Stimulated activated naive CD8-positive, alpha-beta T cell treated with anti-CD3 and anti-CD28 coated beads, Interleukin-15, Interleukin-2, amounts not matched to agents 100 ng/mL and 50 ng/mL, for 24 hours (primary cell): ENCODE data around the gene GPBP1L1.
"Not testable (repeated sequence)": the region's sequence is repeated elsewhere in the genome, so short reads cannot be mapped to it uniquely, and the experiment has no call there.

Experiments
- H3K27ac Mint-ChIP-seq: one replicate; pipeline ENCODE4 v1.8.0; 2021; ENCODE audit warnings: mild to moderate bottlenecking, mixed read lengths
- H3K27me3 Mint-ChIP-seq: one replicate; pipeline ENCODE4 v1.8.0; 2021; ENCODE audit warnings: mixed read lengths
- H3K36me3 Mint-ChIP-seq: one replicate; pipeline ENCODE4 v1.8.0; 2021; ENCODE audit warnings: low read depth, mixed read lengths
- H3K4me1 Mint-ChIP-seq: one replicate; pipeline ENCODE4 v1.8.0; 2021; ENCODE audit warnings: low read depth, mixed read lengths
- H3K4me3 Mint-ChIP-seq: one replicate; pipeline ENCODE4 v1.8.0; 2021; ENCODE audit warnings: mild to moderate bottlenecking, mixed read lengths
- H3K9me3 Mint-ChIP-seq: one replicate; pipeline ENCODE4 v1.8.0; 2021; ENCODE audit warnings: mixed read lengths

GPBP1L1 gene

DNA sequence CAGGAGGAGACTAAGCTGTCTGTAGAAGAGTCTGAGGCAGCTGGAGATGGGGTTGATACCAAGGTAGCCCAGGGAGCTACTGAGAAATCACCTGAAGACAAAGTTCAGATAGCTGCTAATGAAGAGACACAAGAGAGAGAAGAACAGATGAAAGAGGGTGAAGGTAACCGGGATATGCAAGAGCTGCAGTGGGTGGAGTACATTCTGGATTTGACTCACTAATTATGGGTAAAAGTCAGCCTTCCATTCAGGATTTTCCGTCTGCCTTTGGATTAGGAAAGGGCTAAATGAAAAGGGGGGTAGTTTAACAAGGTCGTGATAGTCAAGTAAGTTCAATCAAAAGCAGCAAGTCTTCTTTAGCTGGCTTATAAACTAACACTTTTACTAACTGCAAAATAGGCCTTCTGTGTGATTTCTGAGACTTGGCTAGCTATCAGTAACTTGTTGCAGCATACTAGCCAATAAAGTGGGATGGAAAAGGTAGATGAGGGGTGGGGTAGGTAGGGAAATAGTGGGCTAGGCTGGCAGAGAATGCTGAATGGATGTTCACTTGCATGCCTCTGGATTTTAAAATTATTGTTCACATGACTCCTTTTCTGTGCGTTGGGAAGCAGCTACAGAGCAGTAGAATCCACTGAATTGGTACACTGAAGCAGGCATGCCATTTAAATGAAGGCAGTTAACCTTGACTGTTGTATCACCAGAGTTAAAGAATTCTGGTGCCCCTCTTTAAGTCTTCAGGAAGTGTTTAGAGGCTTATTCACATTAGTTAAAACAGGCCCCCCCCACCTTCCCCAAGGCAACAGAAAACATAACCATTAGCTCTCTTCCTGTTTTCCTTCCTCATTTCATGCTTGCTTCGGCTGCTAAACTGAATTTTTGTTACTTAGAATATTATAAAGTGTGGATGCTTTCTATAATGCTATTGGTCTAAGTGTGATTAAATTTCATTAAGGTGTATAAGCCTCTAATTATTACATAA, 77.9 kb downstream of the GPBP1L1 start:
- Mint-ChIP-seq H3K9me3 (no peaks in the 10 kb centered on the region), H3K27ac (peak overlapping the region; percentile 57), H3K4me3 (no peak overlapping the region), H3K4me1 (peaks cover 18% of the 10 kb centered on the region), H3K36me3 (peaks cover 76% of the 10 kb centered on the region), H3K27me3 (no peaks in the 10 kb centered on the region)

DNA sequence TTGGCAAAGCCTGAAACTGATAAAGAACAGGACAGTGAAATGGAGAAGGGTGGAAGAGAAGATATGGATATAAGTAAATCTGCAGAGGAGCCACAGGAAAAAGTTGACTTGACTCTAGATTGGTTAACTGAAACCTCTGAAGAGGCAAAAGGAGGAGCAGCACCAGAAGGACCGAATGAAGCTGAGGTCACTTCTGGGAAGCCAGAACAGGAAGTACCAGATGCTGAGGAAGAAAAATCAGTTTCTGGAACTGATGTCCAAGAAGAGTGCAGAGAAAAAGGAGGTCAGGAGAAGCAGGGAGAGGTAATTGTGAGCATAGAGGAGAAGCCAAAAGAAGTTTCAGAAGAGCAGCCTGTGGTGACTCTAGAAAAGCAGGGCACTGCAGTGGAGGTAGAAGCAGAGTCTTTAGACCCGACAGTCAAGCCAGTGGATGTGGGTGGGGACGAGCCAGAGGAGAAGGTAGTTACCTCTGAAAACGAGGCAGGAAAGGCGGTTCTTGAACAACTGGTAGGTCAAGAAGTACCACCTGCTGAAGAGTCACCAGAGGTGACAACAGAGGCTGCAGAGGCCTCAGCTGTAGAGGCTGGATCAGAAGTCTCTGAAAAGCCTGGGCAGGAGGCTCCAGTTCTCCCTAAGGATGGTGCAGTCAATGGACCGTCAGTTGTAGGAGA, 78.8 kb downstream of the GPBP1L1 start:
- Mint-ChIP-seq H3K4me3 (no peak overlapping the region), H3K27ac (peak overlapping the region; percentile 59), H3K36me3 (peaks cover 72% of the 10 kb centered on the region), H3K4me1 (peaks cover 18% of the 10 kb centered on the region), H3K9me3 (no peaks in the 10 kb centered on the region), H3K27me3 (no peaks in the 10 kb centered on the region)

DNA sequence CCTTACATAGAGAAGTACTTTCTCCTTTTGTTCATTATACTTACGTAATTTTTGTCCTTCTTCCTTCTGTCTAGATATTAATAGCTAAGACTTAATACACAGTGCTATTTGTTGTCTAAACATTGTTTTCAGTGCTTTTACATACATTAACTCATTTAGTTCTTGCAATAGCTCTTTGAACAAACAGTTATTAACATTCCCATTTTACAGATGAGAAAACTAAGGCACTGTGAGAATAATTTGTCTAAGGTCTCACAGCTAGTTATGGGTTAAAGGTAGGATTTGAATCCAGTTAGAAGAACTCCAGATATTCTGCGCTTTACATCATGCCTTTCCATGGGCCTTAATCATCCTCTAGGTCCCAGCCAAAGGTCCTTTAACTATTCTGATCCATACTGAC, 82.1 kb downstream of the GPBP1L1 start:
- Mint-ChIP-seq H3K27ac (no peak overlapping the region), H3K36me3 (peaks cover 76% of the 10 kb centered on the region), H3K4me3 (no peak overlapping the region), H3K27me3 (no peaks in the 10 kb centered on the region), H3K9me3 (no peaks in the 10 kb centered on the region), H3K4me1 (peaks cover 26% of the 10 kb centered on the region)

DNA sequence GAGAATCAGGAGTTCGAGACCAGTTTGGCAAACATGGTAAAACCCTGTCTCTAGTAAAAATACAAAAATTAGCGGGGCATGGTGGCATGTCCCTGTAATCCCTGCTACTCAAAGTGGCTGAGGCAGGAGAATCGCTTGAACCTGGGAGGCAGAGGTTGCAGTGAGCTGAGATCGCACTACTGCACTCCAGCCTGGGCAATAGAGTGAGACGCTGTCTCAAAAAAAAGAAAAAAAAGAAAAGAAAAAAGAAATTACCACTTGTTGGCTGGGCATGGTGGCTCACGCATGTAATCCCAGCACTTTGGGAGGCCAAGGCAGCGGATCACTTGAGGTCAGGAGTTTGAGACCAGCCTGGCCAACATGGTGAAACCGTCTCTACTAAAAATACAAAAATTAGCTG, 89.6 kb downstream of the GPBP1L1 start:
- not testable (repeated sequence) for H3K9me3 Mint-ChIP-seq, H3K27me3 Mint-ChIP-seq, H3K27ac Mint-ChIP-seq, H3K4me3 Mint-ChIP-seq
- H3K4me1 Mint-ChIP-seq, result peaks cover 18% of the 10 kb centered on the region
- peaks cover 69% of the 10 kb centered on the region for H3K36me3 Mint-ChIP-seq

DNA sequence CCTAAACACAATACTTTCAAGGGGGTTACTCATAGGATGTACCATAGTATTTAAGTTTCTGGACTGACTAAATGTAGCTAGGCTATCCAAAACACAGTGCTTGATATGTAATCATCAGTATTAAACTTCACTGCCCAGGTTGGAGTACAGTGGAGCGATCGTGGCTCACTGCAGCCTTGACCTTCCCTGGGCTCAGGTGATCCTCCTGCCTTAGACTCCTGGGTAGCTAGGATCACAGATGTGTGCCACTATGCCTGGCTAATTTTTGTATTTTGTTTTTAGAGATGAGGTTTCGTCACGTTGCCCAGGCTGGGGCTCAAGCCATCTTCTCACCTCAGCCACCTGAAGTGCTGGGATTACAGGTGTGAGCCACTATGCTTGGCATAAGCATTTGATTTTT, 91.9 kb downstream of the GPBP1L1 start:
- H3K9me3 Mint-ChIP-seq, result no peaks in the 10 kb centered on the region
- H3K4me1 Mint-ChIP-seq, result peaks cover 20% of the 10 kb centered on the region
- no peaks in the 10 kb centered on the region for H3K27me3 Mint-ChIP-seq
- H3K4me3 Mint-ChIP-seq, result no peak overlapping the region
- H3K27ac Mint-ChIP-seq, result no peak overlapping the region
- peaks cover 62% of the 10 kb centered on the region for H3K36me3 Mint-ChIP-seq

DNA sequence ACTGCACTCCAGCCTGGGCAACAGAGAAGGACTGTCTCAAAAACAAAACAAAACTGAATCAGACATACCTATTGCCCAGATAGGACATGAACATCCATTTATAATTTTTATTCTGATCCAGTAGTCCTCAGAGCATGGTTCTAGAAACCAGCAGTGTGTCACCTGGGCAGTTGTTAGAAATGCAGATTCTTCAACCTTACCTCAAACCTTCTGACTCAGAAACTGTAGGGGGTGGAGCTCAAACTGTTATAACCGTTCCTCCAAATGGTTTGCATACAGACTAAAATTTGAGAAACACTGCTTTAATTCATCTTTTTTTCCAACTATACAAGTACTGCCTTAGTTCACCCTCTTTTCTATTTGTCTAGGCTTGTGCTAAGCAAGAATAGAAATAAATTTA, 96.5 kb downstream of the GPBP1L1 start:
- H3K9me3 Mint-ChIP-seq, result no peaks in the 10 kb centered on the region
- H3K4me1 Mint-ChIP-seq, result peaks cover 45% of the 10 kb centered on the region
- H3K27me3 Mint-ChIP-seq, result no peaks in the 10 kb centered on the region
- no peak overlapping the region for H3K4me3 Mint-ChIP-seq
- no peak overlapping the region for H3K27ac Mint-ChIP-seq
- H3K36me3 Mint-ChIP-seq, result peaks cover 55% of the 10 kb centered on the region

DNA sequence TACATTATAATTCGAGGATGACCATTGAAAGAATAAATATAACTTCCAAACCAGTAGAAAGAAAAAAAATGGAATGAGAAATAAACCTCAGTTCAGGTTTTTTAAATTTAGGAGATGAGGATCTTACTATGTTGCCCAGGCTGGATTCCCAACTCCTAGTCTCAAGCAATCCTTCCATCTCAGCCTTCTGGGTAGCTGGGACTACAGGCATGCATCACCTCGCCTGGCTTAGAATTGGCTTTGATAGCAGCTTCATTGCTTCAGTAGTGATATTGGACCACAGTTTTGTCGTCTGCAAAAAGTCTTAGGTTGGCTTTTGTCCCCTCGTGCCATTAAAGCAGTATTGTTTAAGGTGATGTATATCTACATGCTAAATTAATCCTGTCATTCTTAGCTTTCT, 99.6 kb downstream of the GPBP1L1 start:
- no peaks in the 10 kb centered on the region for H3K9me3 Mint-ChIP-seq
- H3K4me1 Mint-ChIP-seq, result peaks cover 50% of the 10 kb centered on the region
- H3K4me3 Mint-ChIP-seq, result peak overlapping the region; percentile 96
- peaks cover 40% of the 10 kb centered on the region for H3K36me3 Mint-ChIP-seq
- no peaks in the 10 kb centered on the region for H3K27me3 Mint-ChIP-seq
- peak overlapping the region; percentile 82 for H3K27ac Mint-ChIP-seq

DNA sequence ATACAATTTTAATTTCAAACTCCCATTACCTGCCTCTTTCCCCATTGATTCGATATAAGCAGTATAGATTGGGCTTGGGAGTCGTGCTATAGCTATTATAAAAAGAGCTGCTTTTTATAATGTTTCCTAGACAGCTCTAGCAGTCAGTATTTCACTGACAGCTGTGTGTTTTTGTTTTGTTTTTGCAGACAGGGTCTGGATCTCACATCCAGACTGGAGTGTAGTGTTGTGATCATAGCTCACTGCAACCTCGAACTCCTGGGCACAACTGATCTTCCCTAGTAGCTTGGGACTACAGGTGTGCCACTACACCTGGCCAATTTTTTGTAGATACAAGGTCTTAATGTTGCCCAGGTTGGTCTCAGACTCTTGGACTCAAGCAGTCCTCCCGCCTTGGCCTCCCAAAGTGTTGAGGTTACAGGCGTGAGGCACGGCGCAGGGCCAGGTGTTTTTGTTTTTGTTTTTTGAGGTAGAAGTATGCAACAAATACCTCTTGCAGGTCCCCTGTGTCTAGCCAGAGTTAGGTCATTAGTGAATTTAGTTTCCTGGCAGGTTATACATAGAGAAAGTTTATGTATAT, 100.7 kb downstream of the GPBP1L1 start:
- Mint-ChIP-seq H3K36me3 (peaks cover 31% of the 10 kb centered on the region), H3K27me3 (no peaks in the 10 kb centered on the region), H3K4me3 (peak overlapping the region; percentile 96), H3K27ac (peak overlapping the region; percentile 98), H3K9me3 (no peaks in the 10 kb centered on the region), H3K4me1 (peaks cover 48% of the 10 kb centered on the region)

DNA sequence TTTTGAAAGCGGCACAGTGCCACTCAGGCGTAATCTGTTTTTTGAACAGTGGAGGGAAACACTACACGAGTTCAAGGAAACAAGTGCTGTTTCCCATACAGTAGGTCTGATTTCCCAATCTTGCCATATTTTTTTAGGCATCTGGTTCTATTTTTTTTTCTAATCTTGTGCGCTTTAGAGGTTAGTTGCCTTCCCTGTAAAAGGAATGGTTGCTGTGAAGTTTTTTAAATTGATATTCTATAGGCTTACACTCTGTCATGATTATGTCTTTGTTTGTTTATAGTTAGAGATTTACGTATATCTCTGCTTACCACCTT, 101.3 kb downstream of the GPBP1L1 start:
- no peaks in the 10 kb centered on the region for H3K27me3 Mint-ChIP-seq
- peaks cover 30% of the 10 kb centered on the region for H3K36me3 Mint-ChIP-seq
- peaks cover 46% of the 10 kb centered on the region for H3K4me1 Mint-ChIP-seq
- peak overlapping the region; percentile 96 for H3K4me3 Mint-ChIP-seq
- no peaks in the 10 kb centered on the region for H3K9me3 Mint-ChIP-seq
- H3K27ac Mint-ChIP-seq, result peak overlapping the region; percentile 98

DNA sequence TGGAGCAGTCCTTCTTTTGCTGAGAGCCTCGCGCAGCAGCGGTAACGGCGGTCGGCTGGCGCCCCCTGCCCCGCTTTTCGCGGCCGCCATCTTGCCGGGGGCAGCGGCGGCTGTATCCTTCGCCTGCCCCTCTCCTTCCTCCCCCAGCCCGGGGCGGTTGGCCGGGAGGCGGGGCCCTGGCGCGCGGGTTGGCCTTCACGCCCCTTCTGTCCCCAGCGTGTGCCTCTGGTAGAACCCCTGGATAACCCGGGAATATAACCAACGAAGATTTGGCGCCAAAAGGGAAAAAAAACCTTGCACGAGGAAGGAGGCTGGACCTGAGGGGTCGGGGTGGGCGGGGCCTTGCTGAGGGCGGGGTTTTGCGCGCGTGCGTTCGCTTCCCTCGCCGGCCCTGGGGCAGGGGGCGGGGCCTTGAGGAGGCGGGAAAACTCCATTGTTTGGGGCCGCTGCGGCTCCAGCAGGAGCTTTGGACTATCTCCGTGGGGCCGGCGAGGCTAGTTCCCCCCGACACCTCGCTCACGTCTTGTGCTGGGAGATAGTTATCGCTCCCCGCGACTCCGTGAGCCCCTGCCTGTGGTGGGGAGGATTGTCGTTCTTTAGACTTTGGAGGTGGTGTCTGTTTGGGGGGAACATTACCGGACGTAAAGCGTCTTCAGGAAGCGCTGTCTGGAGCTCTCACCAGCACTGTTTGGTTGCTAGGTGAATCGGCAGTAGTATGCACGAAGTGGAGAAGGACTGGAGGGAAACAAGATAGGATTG, 101.8 kb downstream of the GPBP1L1 start:
- Mint-ChIP-seq H3K4me3 (peak overlapping the region; percentile 96), H3K27me3 (no peaks in the 10 kb centered on the region), H3K4me1 (peaks cover 43% of the 10 kb centered on the region), H3K9me3 (no peaks in the 10 kb centered on the region), H3K36me3 (peaks cover 30% of the 10 kb centered on the region), H3K27ac (peak overlapping the region; percentile 98)

DNA sequence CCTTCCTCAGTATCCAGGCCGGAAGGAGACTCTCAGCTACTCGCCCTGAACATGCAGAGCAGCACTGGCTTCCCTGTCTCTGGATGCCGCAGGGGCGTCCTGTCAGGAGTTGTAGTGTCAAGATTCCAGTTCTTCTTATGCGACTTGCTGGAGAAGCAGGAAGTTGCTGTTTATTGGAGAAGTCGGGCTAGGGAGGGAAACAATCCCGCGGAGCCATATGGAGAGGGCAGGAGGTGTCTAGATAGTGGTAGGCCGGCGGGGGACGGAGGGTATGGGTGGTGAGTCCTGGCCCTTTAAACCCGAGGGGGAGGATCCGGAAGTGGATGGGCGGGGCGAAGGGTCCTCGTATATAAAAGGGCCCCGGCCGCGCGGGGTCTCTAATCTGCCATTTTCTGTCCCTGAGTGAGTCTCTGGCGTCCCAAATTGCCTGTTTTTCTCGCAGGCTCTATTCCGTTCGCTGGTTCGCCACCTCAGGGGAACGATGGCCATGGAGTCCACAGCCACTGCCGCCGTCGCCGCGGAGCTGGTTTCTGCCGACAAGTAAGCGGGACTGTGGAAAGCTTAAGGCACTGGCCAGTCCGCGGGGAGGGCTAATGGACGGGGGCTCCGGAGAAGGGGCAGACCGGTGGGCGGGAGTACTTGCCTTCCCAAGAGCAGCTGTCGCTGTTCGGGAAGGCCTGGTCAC, 102.5 kb downstream of the GPBP1L1 start, which contains the start of gene NASP:
Gene NASP, plus strand, starts transcription at position 376 of the 685 bp plus-strand sequence. Its CDS starts 106 bp downstream, at position 482.
- no peaks in the 10 kb centered on the region for H3K9me3 Mint-ChIP-seq
- H3K4me1 Mint-ChIP-seq, result peaks cover 36% of the 10 kb centered on the region
- H3K4me3 Mint-ChIP-seq, result peak within 1 kb of the TSS; percentile 96
- peak within 1 kb of the TSS; percentile 98 for H3K27ac Mint-ChIP-seq
- no peaks in the 10 kb centered on the region for H3K27me3 Mint-ChIP-seq
- peaks cover 23% of the 10 kb centered on the region for H3K36me3 Mint-ChIP-seq

DNA sequence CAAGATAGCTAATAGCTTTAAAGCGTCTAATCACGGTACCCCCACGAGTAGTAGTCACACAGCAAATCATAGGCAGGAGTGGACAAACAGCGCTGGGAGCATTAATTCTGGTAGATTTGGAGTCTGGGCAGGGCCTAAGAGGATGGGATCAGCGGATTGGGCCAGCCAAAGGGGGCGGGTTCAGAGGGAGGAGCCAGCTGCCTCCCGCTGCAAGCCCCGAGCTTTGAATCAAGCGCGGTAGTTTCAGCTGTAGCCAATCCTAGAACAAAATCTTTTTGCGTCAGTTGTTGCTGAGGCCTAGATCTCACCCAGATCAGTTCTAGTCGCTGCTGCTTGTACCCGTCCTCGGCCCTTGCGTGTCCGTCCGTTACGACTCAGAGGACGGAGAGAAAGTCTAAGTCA, 103.1 kb downstream of the GPBP1L1 start:
- peaks cover 20% of the 10 kb centered on the region for H3K36me3 Mint-ChIP-seq
- no peaks in the 10 kb centered on the region for H3K9me3 Mint-ChIP-seq
- peak overlapping the region; percentile 98 for H3K27ac Mint-ChIP-seq
- peaks cover 33% of the 10 kb centered on the region for H3K4me1 Mint-ChIP-seq
- H3K4me3 Mint-ChIP-seq, result peak overlapping the region; percentile 96
- H3K27me3 Mint-ChIP-seq, result no peaks in the 10 kb centered on the region
